Kidney (tissue), 14 donors: ENCODE measurements around the gene ZBP1. TPM values are rescaled to one million over a fixed set of nuclear protein-coding genes. Genes with fewer than 3 reads are reported as not detected.

ENCODE experiments used
- DNase-seq, 5 donors: peaks; one replicate each; pipeline ENCODE4 v3.0.0-alpha.2; 2013 to 2020
- FAIRE-seq: peaks from 2 replicates; lab custom pipeline; 2012; peaks lifted over from hg19 to GRCh38; lab: Jason Lieb, UNC
- H3K27ac ChIP-seq, 2 donors: one replicate each; pipeline ENCODE4 v1.7.0; 2013; ENCODE audit warnings: low read depth in 2 of 2, low read length in 2 of 2, inconsistent platforms in 1 of 2
- H3K27me3 ChIP-seq: one replicate; pipeline ENCODE4 v1.7.1; 2013; ENCODE audit warnings: low read length, inconsistent platforms; ENCODE audit not compliant: control insufficient read depth, insufficient read depth
- H3K36me3 ChIP-seq, 3 donors: one replicate each; pipeline versions ENCODE4 v1.7.0 to v1.7.1; 2013; ENCODE audit warnings: low read length in 3 of 3, control low read depth in 1 of 3, inconsistent platforms in 1 of 3; ENCODE audit not compliant: insufficient read depth in 3 of 3, control insufficient read depth in 2 of 3
- H3K4me1 ChIP-seq, 3 donors: one replicate each; pipeline versions ENCODE4 v1.7.0 to v1.7.1; 2013; ENCODE audit warnings: low read length in 3 of 3, inconsistent platforms in 1 of 3, low read depth in 1 of 3; ENCODE audit not compliant: control insufficient read depth in 2 of 3, insufficient read depth in 2 of 3
- H3K4me3 ChIP-seq, 3 donors: one replicate each; pipeline versions ENCODE4 v1.7.0 to v1.8.1; 2013; ENCODE audit warnings: low read length in 3 of 3, control low read depth in 1 of 3, inconsistent platforms in 1 of 3
- H3K9ac ChIP-seq, 3 donors: one replicate each; pipeline versions ENCODE4 v1.7.0 to v1.7.1; 2013; ENCODE audit warnings: low read length in 3 of 3, control low read depth in 1 of 3, inconsistent platforms in 1 of 3
- H3K9me3 ChIP-seq, 3 donors: one replicate each; pipeline versions ENCODE4 v1.7.0 to v1.7.1; 2013; ENCODE audit warnings: low read length in 3 of 3, control low read depth in 1 of 3, inconsistent platforms in 1 of 3; ENCODE audit not compliant: control insufficient read depth in 2 of 3, insufficient read depth in 1 of 3
- intact Hi-C: fragments of 100-400 bp; cut with DNase I; formaldehyde crosslinking; loops from one replicate; pipeline ENCODE4 v1.11.1; 2022
- polyA plus RNA-seq: library from polyadenylated mRNA; stranded (reverse); fragments of 350-450 nt; fragmentation: Illumina TruSeq; extraction: RNeasy Lipid Tissue Mini Kit (QIAGEN cat#74804); gene quantifications from one replicate; pipeline ENCODE4 v1.2.3, GENCODE V29; 2014; ENCODE audit warnings: low read depth, low replicate concordance; ENCODE audit not compliant: insufficient read depth
- total RNA-seq: library from RNA; stranded (reverse); fragmentation: NEBNext Ultra II Directional; extraction: Animal tissue kit (Norgen Biotek cat#: 25700); gene quantifications from one replicate; pipeline ENCODE4 v1.2.1, GENCODE V29; 2021
- TF ChIP-seq, protein P1 (sequence below): IDR thresholded peaks from 3 replicates; pipeline ENCODE4 v1.5.1; 2012; ENCODE audit warnings: mild to moderate bottlenecking, moderate library complexity, borderline replicate concordance; ENCODE audit not compliant: insufficient read depth; ENCODE audit errors: extremely low read depth
- donor health status: control.
- donor health status: control.
- donor health status: control.
- donor health status: control.
- donor health status: control.
- donor health status: DM: yes; HTN: yes; CAD: no.
- donor health status: Normal renal cell carcinoma (clear cell type).

ZBP1 gene
- total and polyA plus RNA-seq, 2 donors from 2014 or later: 3.7 TPM; not detected in 1

DNA sequence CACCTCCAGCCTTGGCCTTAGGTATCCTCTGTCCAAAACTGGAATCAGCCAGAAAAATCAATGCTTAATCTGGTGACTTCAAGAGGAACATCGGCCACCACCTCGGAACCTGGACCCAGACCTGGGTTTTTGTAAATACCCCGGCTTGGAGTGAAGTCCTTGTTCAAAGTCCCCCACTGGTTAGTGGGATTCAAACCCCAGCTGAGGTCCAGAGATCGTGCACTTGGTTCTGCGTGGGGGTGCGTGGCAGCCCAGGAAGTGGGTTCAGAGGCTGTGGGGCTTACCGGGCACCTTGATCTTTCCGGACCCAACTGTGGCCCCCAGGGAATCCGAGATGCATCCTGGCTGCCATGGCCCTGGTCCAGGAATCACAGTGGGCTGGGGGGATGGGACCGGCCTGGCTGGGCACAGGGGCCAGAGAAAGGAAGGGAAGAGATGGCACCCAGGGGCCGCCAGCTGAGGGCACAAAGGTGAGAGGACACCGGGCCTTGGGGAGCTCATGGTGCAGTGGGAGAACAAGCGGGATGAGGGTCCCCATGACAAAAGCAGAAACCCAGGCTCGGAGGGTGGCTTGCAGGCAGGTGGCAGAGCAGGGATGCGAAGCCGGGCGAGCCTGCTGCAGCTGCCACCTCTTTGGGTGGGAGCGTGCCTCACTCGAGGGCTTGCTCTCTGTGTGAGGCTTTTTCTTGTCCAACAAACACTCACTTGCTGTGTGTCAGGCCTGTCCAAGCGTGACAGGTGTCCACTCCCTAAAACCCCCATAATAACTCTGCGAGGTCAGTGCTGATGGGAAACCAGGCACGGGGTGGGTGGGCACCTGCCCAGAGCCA, 27.7 kb downstream of the ZBP1 start:
- Histone ChIP-seq H3K9ac (peak overlapping the region in 1 of 3 donors; percentile 51), H3K4me1 (peaks cover 0 to 34% (median 26%) of the 10 kb centered on the region in 3 donors), H3K9me3 (peaks cover 0 to 3% (median 0%) of the 10 kb centered on the region in 3 donors), H3K36me3 (no peaks in the 10 kb centered on the region), H3K27ac (peak overlapping the region; percentile 91 to 96), H3K4me3 (no peak overlapping the region), H3K27me3 (no peaks in the 10 kb centered on the region)
- FAIRE-seq (no peak), DNase-seq (peak in 2 of 5 donors; percentile 34 to 66)
- intact Hi-C loops: no loop called here
- TF ChIP-seq, protein P1, sequence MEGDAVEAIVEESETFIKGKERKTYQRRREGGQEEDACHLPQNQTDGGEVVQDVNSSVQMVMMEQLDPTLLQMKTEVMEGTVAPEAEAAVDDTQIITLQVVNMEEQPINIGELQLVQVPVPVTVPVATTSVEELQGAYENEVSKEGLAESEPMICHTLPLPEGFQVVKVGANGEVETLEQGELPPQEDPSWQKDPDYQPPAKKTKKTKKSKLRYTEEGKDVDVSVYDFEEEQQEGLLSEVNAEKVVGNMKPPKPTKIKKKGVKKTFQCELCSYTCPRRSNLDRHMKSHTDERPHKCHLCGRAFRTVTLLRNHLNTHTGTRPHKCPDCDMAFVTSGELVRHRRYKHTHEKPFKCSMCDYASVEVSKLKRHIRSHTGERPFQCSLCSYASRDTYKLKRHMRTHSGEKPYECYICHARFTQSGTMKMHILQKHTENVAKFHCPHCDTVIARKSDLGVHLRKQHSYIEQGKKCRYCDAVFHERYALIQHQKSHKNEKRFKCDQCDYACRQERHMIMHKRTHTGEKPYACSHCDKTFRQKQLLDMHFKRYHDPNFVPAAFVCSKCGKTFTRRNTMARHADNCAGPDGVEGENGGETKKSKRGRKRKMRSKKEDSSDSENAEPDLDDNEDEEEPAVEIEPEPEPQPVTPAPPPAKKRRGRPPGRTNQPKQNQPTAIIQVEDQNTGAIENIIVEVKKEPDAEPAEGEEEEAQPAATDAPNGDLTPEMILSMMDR: no peak

DNA sequence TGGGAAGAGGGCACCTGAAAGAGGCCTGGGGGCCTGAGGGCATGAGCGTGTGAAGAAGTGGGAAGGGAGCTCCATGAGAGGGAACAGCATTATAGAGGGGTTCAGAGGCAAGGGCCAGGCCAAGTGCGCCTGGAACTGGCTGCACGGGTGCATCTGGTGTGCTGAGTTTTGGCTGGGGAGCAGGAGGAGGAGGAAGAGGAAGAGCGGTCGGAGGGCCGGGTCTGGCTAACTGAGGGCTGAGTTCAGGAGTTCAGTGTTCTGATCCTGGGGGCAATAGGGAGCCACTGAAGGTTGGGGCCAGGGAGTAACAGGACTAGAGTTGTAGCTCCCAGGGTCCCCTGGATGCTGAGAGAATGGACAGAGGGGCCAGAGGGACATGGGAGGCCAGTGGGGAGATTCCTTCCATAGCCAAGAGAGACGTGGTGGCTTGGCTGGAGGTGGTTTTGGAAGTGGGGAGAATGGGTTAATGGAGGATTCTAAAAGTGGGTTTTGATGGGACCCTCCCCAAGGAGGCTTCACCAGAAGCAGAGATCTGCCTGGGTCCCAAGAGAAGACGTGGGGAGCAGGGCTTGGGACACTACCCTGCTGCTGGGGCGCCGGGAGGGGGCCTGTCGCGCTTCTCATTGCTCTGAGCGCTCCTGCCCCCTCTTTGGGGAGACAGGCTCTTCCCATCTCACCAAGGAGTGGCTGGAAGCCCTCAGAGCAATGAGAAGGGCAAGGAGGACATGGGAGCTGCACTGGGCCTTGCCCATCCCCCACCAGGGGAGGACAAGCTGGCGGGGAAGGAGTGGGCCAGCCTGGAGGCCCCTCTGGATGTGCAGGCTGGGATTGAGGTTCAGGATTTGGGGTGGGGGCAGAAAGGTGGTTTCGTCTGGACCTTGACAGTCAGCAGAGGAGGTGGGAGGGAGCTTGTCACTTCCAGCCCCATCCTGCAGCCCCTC, 28.7 kb downstream of the ZBP1 start:
- Histone ChIP-seq H3K4me3 (no peak overlapping the region), H3K27ac (peak overlapping the region; percentile 91 to 96), H3K36me3 (no peaks in the 10 kb centered on the region), H3K4me1 (peaks cover 0 to 39% (median 34%) of the 10 kb centered on the region in 3 donors), H3K9ac (peak overlapping the region in 1 of 3 donors; percentile 57), H3K27me3 (no peaks in the 10 kb centered on the region), H3K9me3 (peaks cover 0 to 3% (median 0%) of the 10 kb centered on the region in 3 donors)
- FAIRE-seq (no peak), DNase-seq (peak in 1 of 5 donors; percentile 64)
- TF ChIP-seq, protein P1: no peak
- intact Hi-C loops: no loop called here

DNA sequence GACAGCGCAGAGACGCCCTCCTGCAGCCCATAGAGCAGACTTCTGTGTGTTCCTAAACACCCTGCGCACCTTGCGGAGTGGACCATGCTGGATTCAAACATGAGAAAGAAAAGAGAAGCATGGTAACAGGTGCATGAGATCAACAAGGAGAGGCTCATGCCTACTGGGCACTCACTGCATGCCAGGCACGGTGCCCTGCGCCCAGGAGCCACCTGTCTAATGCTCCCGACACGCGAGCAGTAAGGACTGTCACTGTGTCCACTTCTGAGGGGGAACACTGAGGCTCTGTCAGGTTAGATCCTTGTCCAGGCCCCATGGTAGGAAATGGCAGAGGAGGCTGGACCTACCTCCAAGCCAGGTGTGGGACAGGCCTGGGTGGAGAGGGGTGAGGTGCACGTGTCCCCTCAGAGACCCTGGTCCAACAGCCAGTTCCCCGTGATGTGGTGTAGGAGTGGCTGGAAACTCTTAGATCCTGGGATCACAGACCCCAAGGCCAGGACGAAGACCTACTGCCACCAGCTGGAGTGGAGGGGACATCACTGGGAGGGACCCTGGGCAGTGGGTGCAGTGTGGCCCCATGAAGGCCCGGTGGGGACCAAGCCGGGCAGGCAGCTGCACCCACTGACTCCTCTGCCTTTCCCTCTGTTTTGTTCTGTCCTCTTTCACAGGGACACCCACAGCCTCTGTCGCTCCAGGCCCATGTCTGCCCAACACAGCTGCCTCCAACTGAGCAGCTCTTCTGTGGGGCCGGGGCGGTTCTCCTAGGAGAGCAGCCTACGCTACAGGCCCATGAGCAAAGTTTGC, 29.5 kb downstream of the ZBP1 start:
- Histone ChIP-seq H3K9ac (peak overlapping the region in 1 of 3 donors; percentile 57), H3K36me3 (no peaks in the 10 kb centered on the region), H3K27ac (peak overlapping the region; percentile 91 to 96), H3K4me1 (peaks cover 0 to 43% (median 41%) of the 10 kb centered on the region in 3 donors), H3K27me3 (no peaks in the 10 kb centered on the region), H3K4me3 (no peak overlapping the region), H3K9me3 (peaks cover 0 to 3% (median 0%) of the 10 kb centered on the region in 3 donors)
- intact Hi-C loops: no loop called here
- TF ChIP-seq, protein P1: no peak
- DNase-seq (peak in 1 of 5 donors; percentile 63), FAIRE-seq (no peak)
